Measurements from ENCODE around the gene SURF4.
"Not testable (repeated sequence)": the region's sequence is repeated elsewhere in the genome, so short reads cannot be mapped to it uniquely, and the experiment has no call there.

SURF4 gene

GRCh38 chr9:133397370-133397769 is 21.5 kb upstream of the SURF4 start:
- no peak for DNase-seq (ENCODE audit: low spot score)

DNA sequence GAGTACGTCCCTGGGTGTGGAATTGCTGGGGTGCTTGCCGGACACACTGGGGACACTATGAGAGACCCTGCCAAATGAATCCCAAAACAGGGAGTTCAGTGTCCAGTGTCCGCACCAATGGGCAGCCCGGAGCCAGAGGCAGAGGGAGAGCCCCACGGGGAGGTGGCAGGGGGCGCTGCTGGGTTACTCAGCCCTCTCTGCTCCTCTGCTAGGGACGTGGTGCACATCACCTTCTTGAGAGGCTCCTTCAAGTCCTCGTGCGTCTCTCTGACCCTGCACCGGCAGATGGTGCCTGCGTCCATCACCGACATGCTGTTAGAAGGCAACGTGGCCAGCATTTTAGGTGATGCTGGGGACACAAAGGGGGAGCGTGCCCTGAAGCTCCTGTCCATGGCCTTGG is 21.1 kb upstream of the SURF4 start:
- no peak for DNase-seq (ENCODE audit: low spot score)

GRCh38 chr9:133394687-133395271 is 18.9 kb upstream of the SURF4 start:
- DNase-seq (ENCODE audit: low spot score) = no peak

GRCh38 chr9:133393399-133393798 is 17.5 kb upstream of the SURF4 start:
- no peak for DNase-seq (ENCODE audit: low spot score)

DNA sequence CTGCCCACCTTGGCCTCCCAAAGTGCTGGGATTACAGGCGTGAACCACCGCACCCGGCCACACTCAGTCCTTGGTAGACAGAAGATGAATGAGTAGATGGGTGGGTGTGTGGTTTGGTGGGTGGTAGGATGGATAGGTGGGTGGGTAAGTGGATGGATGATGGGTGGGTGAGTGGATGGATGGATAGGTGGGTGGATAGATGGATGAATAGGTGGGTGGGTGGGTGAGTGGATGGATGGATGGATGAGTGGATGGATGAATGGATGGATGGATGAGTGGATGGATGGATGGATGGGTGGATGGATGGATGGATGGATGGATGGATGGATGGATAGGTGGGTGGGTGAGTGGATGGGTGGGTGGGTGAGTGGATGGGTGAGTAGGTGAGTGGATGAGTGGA is 16.4 kb upstream of the SURF4 start:
- not testable (repeated sequence) for DNase-seq (ENCODE audit: low spot score)

- DNase-seq (ENCODE audit: low spot score) = not testable (repeated sequence)
Measured at GRCh38 chr9:133391449-133391848, 15.6 kb upstream of the SURF4 start.

DNA sequence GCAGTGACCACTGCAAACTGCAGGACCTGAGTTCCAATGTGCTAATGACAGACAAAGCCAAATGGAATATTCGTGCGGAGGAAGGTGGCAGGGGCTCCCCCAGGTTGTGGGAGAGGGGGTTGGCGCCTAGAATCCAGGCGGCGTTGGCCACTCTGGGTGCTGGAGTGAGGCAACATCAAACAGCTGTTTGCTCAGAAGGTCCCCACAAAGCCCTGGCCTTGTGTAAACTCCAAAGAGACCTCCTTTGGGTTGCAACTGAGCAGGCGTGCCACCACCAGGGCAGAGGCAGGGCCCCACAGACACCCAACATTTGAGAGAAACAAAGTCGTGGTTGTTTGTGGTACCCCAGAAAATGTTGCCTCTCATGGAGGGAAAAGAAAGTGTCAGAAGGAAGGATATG is 14.9 kb upstream of the SURF4 start:
- no peak for DNase-seq (ENCODE audit: low spot score)

DNA sequence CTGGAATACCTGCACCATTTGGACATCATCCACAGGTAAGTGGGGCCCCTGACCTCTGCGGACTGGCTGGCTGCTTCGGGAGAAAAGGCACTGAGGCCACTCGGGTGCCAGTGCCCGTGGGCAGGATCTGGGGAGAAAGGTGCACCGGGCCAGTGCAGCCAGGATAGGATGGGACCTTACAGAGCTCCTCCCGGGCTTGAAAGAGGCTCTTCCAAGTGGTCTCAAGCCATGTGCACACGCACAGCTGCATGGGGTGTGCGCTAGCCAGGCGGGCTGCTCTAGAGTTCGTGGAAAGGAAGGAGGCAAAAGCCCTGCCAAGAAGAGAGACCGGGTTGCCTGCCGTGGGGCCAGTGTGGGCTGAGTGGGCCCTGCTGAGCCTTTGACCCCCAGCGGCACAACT is 13.7 kb upstream of the SURF4 start:
- DNase-seq (ENCODE audit: low spot score) = no peak

DNA sequence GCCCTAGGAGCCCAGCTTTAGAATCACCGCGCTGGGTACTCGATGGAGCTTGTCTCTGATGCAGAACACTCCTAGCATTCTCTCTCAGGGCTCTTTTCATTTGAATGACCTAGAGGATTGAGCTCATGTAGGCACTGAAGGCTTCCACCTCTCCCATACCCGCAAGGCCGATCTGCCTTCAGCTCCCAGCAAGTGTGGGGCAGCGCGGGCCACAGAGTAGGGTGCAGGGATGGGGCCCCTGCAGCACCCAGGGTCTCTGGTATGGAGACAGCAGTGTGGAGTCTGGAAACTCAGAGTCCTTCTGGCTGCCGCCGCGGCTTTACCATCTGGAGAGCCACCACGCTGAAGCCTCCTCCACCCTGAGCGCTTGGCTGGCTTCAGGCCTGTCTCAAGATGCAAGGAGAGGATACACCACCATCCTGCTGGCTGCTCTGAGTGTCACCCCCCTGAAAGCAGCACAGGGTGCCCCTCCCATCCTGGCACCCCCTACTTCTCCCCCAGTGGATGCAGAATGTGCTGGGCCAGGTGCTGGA is 13.2 kb upstream of the SURF4 start:
- DNase-seq (ENCODE audit: low spot score) = no peak

DNA sequence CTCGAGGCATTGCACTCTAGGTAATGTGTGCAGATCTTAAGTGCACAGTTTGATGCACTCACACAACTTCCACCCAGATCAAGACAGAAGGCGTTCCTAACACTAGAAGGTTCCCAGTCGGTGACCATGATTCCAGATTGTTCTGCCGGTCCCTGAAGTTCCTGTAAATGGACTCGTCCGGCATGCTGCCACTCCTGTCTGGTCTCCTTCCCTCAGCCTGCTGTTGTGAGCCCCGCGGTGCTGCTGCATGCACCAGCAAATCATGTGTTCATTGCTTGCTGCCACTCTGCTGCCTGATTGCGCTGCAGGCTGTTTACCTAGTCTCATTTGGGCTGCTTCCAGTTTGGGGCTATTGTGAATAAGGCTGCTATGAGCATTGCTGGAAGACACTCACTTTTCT is 11.8 kb upstream of the SURF4 start:
- no peak for DNase-seq (ENCODE audit: low spot score)

DNA sequence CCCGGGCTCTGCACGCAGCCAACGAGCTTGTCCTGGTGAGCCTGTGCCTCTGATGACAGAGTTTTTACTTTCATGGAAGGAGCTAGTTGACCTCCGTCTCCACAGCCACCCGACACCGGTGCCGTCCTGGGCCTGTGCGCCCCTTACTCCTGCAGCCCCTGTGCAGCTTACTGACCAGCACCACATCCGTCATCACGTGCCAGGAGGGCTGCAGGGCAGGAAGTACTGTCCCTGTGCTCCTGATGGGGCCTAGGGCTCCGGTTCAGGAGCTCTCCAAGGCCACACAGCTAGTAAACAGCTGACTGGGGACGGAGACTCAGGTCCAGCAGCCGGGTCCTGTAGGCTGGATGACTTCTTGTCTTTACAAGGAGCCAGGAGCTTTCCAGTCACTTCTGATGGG is 10.5 kb upstream of the SURF4 start:
- no peak for DNase-seq (ENCODE audit: low spot score)

DNA sequence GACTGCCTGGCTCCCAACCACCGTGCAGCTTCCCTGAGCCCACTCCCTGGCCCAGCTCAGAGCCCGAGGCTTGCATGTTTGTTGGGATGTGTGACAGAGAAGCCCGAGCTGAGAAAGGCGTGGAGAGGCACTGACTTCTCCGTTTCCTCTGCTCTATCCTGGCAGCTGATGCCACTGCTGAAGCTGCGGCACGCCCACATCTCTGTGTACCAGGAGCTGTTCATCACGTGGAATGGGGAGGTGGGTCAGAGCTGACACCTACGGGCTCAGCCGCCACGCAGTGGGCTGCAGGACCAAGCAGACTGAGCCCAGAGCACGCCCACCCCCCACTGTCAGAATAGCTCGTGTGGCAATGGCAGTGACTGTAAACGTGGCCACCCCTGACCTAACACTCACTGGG is 9.6 kb upstream of the SURF4 start:
- no peak for DNase-seq (ENCODE audit: low spot score)

- DNase-seq (ENCODE audit: low spot score) = no peak
Measured at GRCh38 chr9:133384736-133385321, 9.0 kb upstream of the SURF4 start.

DNA sequence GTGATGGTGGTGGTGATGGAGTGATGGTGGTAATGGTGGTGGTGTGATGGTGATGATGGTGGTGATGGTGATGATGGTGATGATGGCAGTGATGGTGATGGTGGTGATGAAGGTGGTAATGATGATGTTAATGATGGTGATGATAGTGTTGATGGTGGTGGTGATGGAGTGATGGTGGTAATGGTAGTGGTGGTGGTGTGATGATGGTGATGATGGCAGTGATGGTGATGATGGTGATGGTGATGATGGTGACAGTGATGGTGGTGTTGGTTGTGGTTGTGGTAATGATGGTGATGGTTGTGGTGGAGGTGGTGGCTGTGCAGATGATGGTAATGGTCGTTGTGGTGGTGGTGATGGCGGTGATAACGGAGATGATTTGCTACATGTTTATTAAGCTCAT is 7.6 kb upstream of the SURF4 start:
- no peak for DNase-seq (ENCODE audit: low spot score)

DNA sequence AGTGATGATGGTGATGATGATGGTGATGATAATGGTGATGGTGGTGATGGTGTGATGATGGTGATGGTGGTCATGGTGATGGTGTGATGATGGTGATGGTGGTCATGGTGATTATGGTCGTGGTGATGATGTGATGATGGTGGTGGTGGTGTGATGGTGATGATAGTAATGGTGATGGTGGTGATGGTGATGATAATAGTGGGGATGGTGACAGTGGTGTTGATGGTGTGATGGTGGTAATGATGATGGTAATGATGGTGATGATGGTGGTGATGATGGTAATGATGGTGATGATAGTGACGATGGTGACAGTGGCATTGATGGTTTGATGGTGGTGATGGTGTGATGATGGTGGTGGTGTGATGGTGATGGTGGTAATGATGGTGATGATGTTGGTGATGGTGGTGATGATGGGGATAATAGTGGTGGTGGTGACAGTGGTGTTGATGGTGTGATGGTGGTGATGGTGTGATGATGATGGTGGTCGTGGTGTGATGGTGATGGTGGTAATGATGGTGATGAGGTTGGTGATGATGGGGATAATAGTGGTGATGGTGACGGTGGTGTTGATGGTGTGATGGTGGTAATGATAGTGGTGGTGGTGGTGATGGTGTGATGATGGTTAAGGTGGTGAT is 6.8 kb upstream of the SURF4 start:
- no peak for DNase-seq (ENCODE audit: low spot score)

DNA sequence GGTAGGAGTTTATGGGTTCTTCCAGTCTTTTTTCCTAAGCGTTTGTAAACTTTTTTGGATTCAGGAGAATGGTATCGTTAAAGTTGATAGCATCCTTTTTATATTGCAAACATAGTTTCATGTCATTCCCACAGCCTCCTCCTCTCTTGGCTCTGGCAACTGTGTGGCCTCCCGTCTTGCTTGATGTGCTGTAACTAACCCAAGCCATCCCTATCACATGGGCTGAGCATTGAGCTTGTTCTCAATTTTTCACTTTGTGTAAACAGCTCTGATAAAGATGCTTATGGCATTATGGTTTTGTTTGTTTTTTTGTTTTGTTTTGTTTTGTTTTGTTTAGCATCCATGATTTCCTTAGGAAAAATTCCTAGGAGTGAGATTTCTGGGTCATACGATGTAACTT is 4.9 kb upstream of the SURF4 start:
- no peak for DNase-seq (ENCODE audit: low spot score)

DNA sequence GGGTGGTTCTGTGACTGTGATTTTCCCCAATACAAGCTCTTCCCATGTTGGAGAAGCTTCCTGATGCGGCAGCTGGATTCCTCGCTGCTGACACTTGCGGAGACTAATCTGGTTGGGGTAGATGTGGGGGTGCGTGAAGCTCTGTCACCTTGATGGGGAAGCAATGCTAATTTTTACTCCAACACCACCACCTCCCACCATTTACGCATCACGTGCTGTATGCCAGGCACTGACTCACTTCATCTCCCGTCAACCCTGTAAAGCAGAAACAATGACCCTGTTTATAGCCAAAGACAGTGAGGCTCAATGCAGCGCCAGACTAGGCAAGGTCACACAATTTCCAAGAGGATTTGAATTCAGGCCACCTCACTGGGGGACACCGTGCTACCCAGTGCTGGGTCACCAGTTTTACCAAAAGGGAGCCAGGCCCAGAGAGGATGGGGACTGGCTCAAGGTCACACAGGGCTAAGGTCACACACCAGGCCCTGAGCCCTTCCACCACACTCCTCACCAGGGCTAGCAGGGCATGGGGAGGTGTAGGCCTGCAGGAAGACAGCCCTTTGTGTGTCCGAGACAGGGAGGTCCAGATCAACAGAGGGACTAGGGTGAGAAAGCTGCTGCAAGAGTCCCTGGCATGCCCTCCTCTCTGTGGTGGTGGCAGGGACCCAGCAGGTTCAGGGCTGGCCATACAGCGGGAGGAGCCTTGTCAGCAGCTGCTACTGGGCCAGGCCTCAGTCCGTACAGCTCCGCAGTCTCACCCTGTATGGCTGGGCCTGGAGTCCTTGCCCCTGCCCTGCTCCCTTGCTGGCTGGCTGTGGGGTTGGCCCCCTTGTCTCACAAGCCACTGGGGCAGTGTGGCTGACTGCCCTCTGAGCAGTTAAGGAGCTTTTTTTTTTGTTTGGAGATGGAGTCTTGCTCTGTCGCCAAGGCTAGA is 3.6 kb upstream of the SURF4 start:
- DNase-seq (ENCODE audit: low spot score) = no peak

GRCh38 chr9:133378408-133378962 is 2.6 kb upstream of the SURF4 start:
- no peak for DNase-seq (ENCODE audit: low spot score)

GRCh38 chr9:133377721-133378216 is 1.9 kb upstream of the SURF4 start:
- no peak for DNase-seq (ENCODE audit: low spot score)

DNA sequence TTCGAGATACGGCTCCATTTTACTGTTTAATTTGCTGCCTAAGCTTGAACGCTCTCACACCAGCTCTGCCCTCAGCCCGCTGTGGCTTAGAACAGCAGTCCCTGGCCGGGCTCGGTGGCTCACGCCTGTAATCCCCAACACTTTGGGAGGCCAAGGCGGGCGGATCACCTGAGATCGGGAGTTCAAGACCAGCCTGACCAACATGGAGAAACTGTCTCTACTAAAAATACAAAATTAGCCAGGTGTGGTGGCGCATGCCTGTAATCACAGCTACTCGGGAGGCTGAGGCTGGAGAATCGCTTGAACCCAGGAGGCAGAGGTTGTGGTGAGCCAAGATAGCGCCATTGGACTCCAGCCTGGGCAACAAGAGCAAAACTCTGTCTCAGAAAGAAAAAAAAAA is 1.4 kb upstream of the SURF4 start:
- not testable (repeated sequence) for DNase-seq (ENCODE audit: low spot score)

DNA sequence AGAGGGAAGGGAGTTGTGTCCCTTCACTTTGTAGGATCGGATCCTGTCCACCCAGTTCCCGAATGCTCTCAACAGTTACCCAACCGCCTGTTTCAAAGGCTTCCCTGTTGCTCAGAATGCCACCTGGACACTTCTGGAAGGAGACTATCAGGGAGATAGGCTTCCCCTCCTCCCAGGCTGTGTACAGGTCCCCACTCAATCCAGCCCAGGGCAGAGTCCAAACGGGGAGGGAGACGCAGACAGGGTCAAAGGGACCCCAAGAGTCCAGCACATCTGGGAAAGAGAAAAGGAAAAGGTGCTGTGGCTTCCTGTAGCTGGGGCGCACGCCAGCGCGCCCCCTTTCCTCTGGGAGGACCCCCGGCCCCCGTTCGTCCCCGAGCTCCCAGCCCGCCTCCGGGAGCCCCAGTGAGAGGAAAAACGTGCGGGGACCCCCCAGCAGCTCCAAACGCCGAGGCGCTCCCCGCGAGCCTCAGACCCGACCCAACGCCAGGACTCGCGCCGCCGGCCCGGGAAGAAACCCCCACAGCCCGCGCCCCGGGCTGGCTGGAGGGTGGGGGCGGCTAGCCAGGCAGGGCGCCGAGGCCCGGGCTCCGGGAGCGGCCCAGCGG is 640 bp downstream of the SURF4 start:
- no peak for DNase-seq (ENCODE audit: low spot score)

Measured in activated CD4-positive, alpha-beta T cell treated with anti-CD3 and anti-CD28 coated beads, Interleukin-2, Interleukin-4, amounts not matched to agents 100 ng/mL and 50 ng/mL, durations not matched to agents 16 hours and 8 hours (primary cell).